ENCODE results near the gene HSBP1L1. TPM values are rescaled to one million over a fixed set of nuclear protein-coding genes. Genes with fewer than 3 reads are reported as not detected.

The HSBP1L1 gene
- 5.8 and 9.1 TPM in 2 replicates for total RNA-seq

DNA sequence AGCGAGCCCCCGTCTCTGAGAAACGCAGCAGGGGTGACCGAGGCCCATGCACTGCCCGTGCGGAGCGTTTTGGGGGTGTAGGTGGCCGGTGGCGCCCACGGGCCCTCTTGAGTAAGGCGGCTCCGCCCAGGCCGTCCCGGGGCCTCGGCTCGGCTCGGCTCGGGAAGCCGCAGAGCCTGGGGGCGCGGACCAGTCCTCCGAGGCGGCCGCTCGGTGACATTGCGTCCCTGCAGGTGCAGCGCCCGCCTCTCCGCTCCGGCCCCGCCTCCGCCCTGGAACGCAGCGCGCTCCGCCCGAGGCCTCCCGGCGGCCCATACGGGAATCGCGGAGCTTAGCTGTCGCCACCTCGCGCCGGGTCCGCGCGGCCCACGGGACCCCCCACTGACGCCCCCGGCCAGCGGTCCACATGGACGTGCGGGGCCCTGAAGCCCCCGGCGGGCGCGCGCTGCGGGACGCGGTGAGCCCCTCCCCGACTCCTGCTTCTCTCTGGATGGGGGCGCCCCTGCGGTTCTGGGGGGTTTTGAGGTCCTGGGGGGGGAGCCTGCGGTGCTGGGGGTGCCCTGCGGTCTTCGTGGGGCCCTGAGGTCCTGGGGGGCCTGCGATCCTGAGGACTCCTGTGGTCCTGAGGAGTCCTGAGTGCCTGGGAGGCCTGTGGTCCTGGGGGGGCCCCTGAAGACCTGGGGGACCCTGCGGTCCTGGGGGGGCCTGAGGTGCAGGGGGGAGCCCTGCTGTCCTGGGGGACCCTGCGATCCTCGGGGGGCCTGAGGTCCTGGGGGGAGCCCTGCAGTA, at the start of gene HSBP1L1:
Gene HSBP1L1 (plus strand): TSS at position 314 of the 789 bp plus-strand sequence. CDS start 93 bp downstream, at position 407.

DNA sequence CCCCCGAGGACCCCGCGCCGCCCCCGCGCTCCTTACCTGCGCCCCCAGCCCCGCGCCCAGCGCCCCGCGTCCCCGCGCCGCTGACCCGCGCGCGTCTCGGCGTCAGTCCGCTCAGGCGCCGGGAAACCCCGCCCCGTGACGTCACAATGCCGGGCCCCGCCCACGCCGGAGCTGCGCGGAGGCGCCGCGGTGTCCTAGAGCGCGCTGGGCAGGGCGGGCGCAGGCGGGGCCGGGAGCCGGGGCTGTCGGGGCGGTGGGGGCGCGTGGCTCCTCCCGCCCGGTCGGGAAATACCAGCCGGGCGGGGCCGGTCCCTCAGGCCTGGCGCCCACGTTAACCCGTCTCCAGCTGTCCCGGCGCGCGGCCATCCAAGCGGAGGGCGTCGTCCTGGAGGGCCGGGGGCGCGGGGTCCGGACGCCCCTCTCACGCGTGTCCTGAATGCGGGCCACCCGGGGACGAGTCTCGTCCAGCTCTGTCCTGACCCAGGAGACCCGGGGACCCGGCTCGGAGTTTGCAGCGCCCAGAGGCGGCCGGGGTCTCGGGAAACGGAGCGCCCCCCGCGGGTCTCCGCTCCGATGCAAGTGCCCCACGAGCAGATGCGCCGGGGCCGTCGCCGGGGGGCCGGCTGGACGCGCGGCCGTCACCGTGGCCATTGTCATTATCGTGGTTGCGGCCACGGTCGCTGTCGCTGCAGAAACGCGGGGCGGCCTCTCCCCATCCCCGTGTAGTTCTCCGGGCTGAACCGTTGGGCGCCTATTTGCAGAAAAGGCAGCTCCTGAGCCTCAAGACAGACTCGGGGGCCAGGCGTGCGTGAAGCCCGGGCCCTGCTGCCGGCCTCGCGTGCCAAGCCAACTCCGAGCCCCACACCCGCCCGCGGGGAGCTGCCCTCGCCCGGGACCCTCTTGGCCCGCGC, 12.6 kb upstream of the HSBP1L1 start, which contains the start of gene SLC66A2:
Gene SLC66A2 (minus strand): TSS at position 109 of the 911 bp plus-strand sequence. CDS start 727 bp downstream, outside the sequence.

DNA sequence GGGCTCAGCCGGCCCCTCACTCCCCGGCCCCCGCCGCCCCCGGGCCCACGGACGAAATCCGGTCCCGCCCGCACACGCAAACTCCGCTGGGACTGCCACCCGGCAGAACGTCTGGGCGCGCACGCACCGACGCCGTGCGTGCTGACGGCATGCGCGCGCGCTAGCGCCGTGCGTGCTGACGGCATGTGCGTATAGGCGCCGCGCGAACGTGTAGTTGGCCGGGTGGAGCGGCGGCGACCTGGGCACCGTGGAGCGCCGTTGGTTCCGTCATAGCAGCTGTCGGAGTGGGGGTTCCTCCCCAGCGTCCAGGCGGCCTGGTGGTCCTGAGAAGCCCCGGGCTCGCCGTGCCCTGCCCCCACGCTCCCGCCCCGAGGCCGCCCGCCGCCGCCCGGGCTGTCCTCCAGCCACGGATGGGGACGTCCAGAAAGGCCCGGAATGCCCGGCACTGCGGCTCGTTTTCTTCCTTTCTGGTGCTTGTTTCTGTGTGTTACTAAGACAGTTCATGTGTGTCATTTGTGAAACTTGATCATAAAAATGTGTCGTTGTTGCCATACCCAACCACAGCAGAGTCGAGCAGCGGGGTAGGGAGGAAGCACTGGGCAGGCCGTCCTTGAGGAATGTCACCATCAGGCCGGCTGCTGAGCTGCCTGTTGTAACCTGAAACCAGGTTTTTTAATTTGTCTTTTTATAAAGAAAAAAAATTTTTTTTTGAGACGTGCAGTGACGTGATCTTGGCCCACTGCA, 24.2 kb downstream of the HSBP1L1 start, which contains the start of gene TXNL4A:
Gene TXNL4A (minus strand): TSS at position 113 of the 744 bp plus-strand sequence. CDS start 171 bp downstream, outside the sequence.

Other genes with a start within 250 kb of the HSBP1L1 start
- gene KCNG2, start 166.7 kb upstream of the HSBP1L1 start, total RNA-seq = not detected in 2 replicates
- gene SLC66A2, start 13.0 kb upstream of the HSBP1L1 start, total RNA-seq = 36.6 and 41.4 TPM in 2 replicates
- gene TXNL4A, start 23.9 kb downstream of the HSBP1L1 start, total RNA-seq = 60.2 and 89.4 TPM in 2 replicates
- 37.7 and 45.3 TPM in 2 replicates for gene RBFA, start 69.8 kb downstream of the HSBP1L1 start, total RNA-seq
- 12.2 and 12.8 TPM in 2 replicates for gene ADNP2, start 144.6 kb downstream of the HSBP1L1 start, total RNA-seq